ACC112 (cell line): ENCODE results near the gene DOK6.

Source experiments
- H2AFZ ChIP-seq: fragments of 200-600 bp; sonication (generic); one replicate; pipeline ENCODE4 v1.6.0; 2017; ENCODE audit warnings: antibody characterized with exemption, low read length; ENCODE audit not compliant: unreplicated experiment
- H3K27ac ChIP-seq: fragments of 200-600 bp; sonication (generic); 2 replicates; pipeline ENCODE4 v1.5.1; 2014; ENCODE audit warnings: low read depth, mild to moderate bottlenecking, antibody characterized with exemption, low read length, moderate library complexity
- H3K27me3 ChIP-seq: fragments of 200-600 bp; sonication (generic); 2 replicates; pipeline ENCODE4 v1.6.1; 2014; ENCODE audit warnings: mild to moderate bottlenecking, antibody characterized with exemption, low read length, moderate library complexity, mixed read lengths; ENCODE audit not compliant: insufficient read depth
- H3K36me3 ChIP-seq: fragments of 200-600 bp; sonication (generic); 2 replicates; pipeline ENCODE4 v1.6.1; 2016; ENCODE audit warnings: mild to moderate bottlenecking, antibody characterized with exemption, low read length, moderate library complexity, mixed read lengths; ENCODE audit not compliant: insufficient read depth
- H3K4me1 ChIP-seq: fragments of 200-600 bp; sonication (generic); one replicate; pipeline ENCODE4 v1.6.1; 2016; ENCODE audit warnings: low read length, mixed read lengths; ENCODE audit not compliant: insufficient read depth, unreplicated experiment, control insufficient read depth
- H3K4me3 ChIP-seq: fragments of 200-600 bp; sonication (generic); 2 replicates; pipeline ENCODE4 v1.5.1; 2014; ENCODE audit warnings: mild to moderate bottlenecking, low read depth, low read length
- H3K79me2 ChIP-seq: fragments of 200-600 bp; sonication (generic); one replicate; pipeline ENCODE4 v1.6.0; 2016; ENCODE audit warnings: low read length; ENCODE audit not compliant: control insufficient read depth, unreplicated experiment, insufficient read depth

The DOK6 gene

GRCh38 chr18:69537183-69537582 is 136.5 kb downstream of the DOK6 start:
- no peak overlapping the region for H3K27ac ChIP-seq
- H3K4me3 ChIP-seq: no peak overlapping the region
- no peak overlapping the region for H2AFZ ChIP-seq
- no peaks in the 10 kb centered on the region for H3K4me1 ChIP-seq
- H3K36me3 ChIP-seq: no peaks in the 10 kb centered on the region
- no peaks in the 10 kb centered on the region for H3K27me3 ChIP-seq
- H3K79me2 ChIP-seq: no peaks in the 10 kb centered on the region

- H2AFZ ChIP-seq: no peak overlapping the region
- no peaks in the 10 kb centered on the region for H3K79me2 ChIP-seq
- H3K36me3 ChIP-seq: no peaks in the 10 kb centered on the region
- no peak overlapping the region for H3K4me3 ChIP-seq
- no peaks in the 10 kb centered on the region for H3K27me3 ChIP-seq
- H3K27ac ChIP-seq: no peak overlapping the region
- H3K4me1 ChIP-seq: no peaks in the 10 kb centered on the region
These were observed 138.2 kb downstream of the DOK6 start for GRCh38 chr18:69538849-69539248.

- Histone ChIP-seq H3K27ac (no peak overlapping the region), H3K36me3 (no peaks in the 10 kb centered on the region), H3K4me3 (no peak overlapping the region), H3K79me2 (no peaks in the 10 kb centered on the region), H3K27me3 (no peaks in the 10 kb centered on the region), H3K4me1 (no peaks in the 10 kb centered on the region), H2AFZ (no peak overlapping the region)
These were observed 138.7 kb downstream of the DOK6 start for GRCh38 chr18:69539404-69539803.

GRCh38 chr18:69556228-69556627 is 155.5 kb downstream of the DOK6 start:
- Histone ChIP-seq H3K4me1 (no peaks in the 10 kb centered on the region), H3K4me3 (no peak overlapping the region), H3K79me2 (no peaks in the 10 kb centered on the region)

GRCh38 chr18:69557282-69557681 is 156.6 kb downstream of the DOK6 start:
- no peak overlapping the region for H3K4me3 ChIP-seq
- H3K4me1 ChIP-seq: no peaks in the 10 kb centered on the region
- H3K27me3 ChIP-seq: no peaks in the 10 kb centered on the region
- no peak overlapping the region for H2AFZ ChIP-seq
- no peaks in the 10 kb centered on the region for H3K36me3 ChIP-seq
- no peaks in the 10 kb centered on the region for H3K79me2 ChIP-seq
- H3K27ac ChIP-seq: no peak overlapping the region

More at GRCh38 chr18:69556228-69556627, 155.5 kb downstream of the DOK6 start:
- Histone ChIP-seq H3K27ac (no peak overlapping the region), H3K36me3 (no peaks in the 10 kb centered on the region), H3K27me3 (no peaks in the 10 kb centered on the region), H2AFZ (no peak overlapping the region)

- Histone ChIP-seq H3K79me2 (no peaks in the 10 kb centered on the region), H2AFZ (no peak overlapping the region), H3K27me3 (no peaks in the 10 kb centered on the region), H3K36me3 (no peaks in the 10 kb centered on the region), H3K27ac (no peak overlapping the region), H3K4me3 (no peak overlapping the region), H3K4me1 (no peaks in the 10 kb centered on the region)
These were observed 157.4 kb downstream of the DOK6 start for GRCh38 chr18:69558052-69558451.

GRCh38 chr18:69559604-69560003 is 158.9 kb downstream of the DOK6 start:
- H3K79me2 ChIP-seq: no peaks in the 10 kb centered on the region
- H3K27ac ChIP-seq: no peak overlapping the region
- no peaks in the 10 kb centered on the region for H3K27me3 ChIP-seq
- no peaks in the 10 kb centered on the region for H3K36me3 ChIP-seq
- H3K4me3 ChIP-seq: no peak overlapping the region
- H3K4me1 ChIP-seq: no peaks in the 10 kb centered on the region
- H2AFZ ChIP-seq: no peak overlapping the region

- Histone ChIP-seq H3K4me3 (no peak overlapping the region), H3K36me3 (no peaks in the 10 kb centered on the region), H3K4me1 (no peaks in the 10 kb centered on the region), H2AFZ (no peak overlapping the region), H3K27me3 (no peaks in the 10 kb centered on the region), H3K79me2 (no peaks in the 10 kb centered on the region), H3K27ac (no peak overlapping the region)
These were observed 163.9 kb downstream of the DOK6 start for GRCh38 chr18:69564602-69565001.

- H3K27me3 ChIP-seq: no peaks in the 10 kb centered on the region
- H3K79me2 ChIP-seq: no peaks in the 10 kb centered on the region
- H3K4me3 ChIP-seq: no peak overlapping the region
- no peak overlapping the region for H2AFZ ChIP-seq
- H3K27ac ChIP-seq: no peak overlapping the region
- no peaks in the 10 kb centered on the region for H3K4me1 ChIP-seq
- H3K36me3 ChIP-seq: no peaks in the 10 kb centered on the region
These were observed 167.3 kb downstream of the DOK6 start for GRCh38 chr18:69567813-69568488.

- H3K79me2 ChIP-seq: no peaks in the 10 kb centered on the region
- H2AFZ ChIP-seq: no peak overlapping the region
- H3K4me3 ChIP-seq: no peak overlapping the region
- H3K36me3 ChIP-seq: no peaks in the 10 kb centered on the region
- no peaks in the 10 kb centered on the region for H3K27me3 ChIP-seq
- H3K27ac ChIP-seq: no peak overlapping the region
- no peaks in the 10 kb centered on the region for H3K4me1 ChIP-seq
These were observed 168.4 kb downstream of the DOK6 start for GRCh38 chr18:69569133-69569532.

GRCh38 chr18:69574401-69574800 is 173.7 kb downstream of the DOK6 start:
- H3K36me3 ChIP-seq: no peaks in the 10 kb centered on the region
- H2AFZ ChIP-seq: no peak overlapping the region
- no peaks in the 10 kb centered on the region for H3K79me2 ChIP-seq
- no peak overlapping the region for H3K4me3 ChIP-seq
- H3K27me3 ChIP-seq: no peaks in the 10 kb centered on the region
- H3K4me1 ChIP-seq: no peaks in the 10 kb centered on the region
- H3K27ac ChIP-seq: no peak overlapping the region
